DMS153 (cell line): ENCODE results near the gene NTN5.
"Not testable (repeated sequence)": the region's sequence is repeated elsewhere in the genome, so short reads cannot be mapped to it uniquely, and the experiment has no call there.

Experiments
- DNase-seq: peaks from one replicate; lab custom pipeline; 2025; lab: John Stamatoyannopoulos, UW

Gene NTN5

DNA sequence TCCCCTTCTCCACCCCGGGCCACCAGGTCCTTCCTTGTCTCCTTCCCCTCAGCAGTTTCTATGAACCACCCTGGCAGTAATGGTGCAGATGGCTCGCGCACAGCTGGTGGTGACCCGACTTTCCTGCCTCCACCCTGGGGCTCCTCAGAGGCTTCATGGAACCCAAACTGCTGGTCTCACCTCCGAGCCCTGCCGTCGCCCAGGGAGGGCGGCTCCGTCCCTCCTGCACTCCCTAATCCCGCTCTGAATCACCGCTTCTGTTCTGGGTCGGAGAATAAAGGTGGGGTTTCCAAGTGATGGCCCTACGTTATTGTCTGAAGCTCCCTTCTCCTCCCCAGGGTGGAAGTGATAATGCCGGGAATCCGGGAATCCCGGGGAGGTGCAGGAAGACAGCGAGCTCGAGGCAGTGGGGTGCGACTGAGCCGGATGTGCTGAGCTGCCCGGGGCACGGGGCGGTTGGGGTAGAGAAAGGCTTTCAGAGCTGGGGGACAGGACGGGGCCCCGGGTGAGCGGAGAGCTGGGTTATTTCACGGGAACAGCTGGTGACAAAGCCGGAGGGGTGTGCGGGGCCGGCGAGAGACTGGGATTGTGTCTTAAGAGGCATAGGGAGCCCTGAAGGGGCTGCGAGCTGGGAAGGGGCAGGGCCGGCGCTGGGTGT lies 23.7 kb upstream of the NTN5 start:
- DNase-seq: no peak

DNA sequence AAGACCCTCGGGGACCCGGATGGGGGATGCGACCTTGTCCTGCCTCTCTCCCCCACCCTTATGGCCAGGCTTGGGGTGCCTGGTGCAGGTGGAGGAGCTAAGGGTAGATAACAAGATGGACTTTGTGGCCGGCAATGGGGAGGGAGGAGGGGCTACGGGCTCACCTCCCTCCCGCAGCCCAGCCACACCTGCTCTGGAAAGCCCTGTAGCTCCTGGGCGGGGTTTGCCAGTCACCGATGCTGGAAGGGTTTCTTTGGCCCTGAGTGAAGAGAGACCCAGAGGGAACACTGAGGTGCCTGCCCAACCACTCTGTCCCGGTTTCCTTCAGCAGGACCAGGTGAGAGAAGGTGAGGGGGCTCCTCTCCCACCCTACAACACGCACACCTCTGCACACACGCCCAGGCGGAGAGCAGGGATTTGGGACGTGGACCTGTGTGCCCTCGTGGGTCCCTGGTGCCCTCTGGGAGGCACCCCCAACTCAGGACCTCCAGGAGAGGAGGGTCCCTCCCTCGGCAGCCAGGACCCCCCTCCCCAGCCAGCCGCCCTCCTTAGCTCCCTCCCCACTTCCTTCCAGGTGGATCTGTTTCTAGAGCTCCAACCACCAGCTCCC lies 23.0 kb upstream of the NTN5 start, which contains the start of gene FUT2:
TSS of gene FUT2 (plus strand) at position 229 of the 610 bp plus-strand sequence. CDS start 6,986 bp downstream, outside the sequence.
- peak; percentile 62 for DNase-seq

DNA sequence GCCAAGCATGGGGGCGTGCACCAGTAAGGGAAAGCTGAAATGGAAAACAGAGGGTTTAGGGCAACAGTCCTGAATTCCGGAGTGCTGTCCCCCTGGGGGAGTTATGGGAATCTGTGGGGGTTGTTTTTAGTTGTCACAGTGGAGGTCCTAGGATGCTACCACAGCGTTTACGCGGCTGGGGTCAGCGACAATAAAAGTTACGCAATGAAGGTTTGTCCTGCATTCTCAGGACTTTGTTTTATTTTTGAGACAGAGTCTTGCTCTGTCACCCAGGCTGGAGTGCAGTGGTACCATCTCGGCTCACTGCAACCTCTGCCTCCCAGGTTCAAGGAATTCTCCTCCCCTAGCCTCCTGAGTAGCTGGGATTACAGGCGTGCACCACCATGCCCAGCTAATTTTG lies 20.8 kb upstream of the NTN5 start:
- not testable (repeated sequence) for DNase-seq

DNA sequence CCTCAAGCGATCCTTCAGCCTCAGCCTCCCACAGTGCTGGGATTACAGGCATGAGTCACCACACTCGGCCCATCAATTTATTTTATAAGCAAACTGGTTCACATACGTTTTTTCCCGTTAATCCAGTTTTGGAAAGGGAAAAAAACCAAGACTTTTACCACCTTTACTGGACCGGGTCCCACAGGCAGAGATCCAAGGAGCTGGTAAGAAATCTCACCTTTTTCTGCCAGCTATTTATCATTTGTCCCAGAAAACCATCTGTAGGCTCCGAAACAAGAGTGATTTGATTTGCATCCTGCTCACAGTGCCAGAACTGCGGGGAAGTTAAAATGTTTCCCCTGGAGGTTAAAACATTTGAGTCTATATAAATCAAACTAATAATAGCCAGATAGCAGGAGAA lies 16.6 kb upstream of the NTN5 start:
- DNase-seq: no peak

DNA sequence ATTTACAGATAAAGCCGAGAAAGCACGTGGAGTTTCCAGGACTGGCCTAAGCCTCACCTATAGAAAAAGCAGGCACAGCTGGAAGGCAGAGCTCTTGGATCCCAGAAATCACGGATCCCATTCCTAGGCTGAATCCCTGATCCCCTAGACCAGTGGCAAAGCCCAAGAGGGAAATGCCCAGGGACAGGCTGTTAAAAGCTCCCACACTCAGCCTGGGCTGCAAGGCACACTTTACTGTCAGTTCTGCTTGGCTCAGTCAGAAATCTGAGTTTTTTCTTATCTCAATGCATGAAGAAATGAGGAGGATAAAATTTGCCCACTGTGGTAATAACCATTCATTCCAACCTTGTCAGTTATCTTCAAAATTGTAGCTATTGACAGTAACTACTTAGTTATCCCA lies 15.0 kb upstream of the NTN5 start:
- no peak for DNase-seq

DNA sequence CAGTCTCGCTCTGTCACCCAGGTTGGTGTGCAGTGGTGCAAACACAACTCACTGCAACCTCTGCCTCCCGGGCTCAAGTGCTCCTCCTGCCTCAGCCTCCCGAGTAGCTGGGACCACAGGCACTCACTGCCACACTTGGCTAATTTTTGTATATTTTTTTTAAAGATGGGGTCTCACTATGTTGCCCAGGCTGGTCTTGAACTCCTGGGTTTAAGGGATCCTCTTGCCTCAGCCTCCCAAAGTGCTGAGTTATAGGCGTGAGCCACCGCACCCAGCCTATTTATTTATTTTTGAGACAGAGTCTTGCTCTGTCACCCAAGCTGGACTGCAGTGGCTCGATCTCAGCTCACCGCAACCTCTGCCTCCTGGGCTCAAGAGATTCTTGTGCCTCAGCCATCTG lies 13.8 kb upstream of the NTN5 start:
- DNase-seq: not testable (repeated sequence)

DNA sequence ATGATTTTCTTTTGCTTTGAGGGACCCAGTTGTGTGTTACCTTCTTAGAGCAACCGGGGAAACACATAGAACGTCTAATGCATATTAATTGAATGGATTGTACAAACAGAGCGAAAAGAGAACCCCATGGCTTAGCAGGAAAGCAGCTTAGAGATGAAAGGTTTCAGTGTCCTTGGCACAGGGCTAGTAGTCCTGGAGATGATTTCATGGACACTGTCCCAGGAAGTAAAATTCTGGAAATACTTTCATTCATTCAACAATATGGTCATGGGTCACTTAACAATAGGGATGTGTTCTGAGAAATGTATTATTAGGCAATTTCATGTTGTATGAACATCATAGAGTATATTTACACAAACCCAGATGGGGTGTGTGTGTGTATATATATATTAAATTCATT lies 13.3 kb upstream of the NTN5 start:
- no peak for DNase-seq

DNA sequence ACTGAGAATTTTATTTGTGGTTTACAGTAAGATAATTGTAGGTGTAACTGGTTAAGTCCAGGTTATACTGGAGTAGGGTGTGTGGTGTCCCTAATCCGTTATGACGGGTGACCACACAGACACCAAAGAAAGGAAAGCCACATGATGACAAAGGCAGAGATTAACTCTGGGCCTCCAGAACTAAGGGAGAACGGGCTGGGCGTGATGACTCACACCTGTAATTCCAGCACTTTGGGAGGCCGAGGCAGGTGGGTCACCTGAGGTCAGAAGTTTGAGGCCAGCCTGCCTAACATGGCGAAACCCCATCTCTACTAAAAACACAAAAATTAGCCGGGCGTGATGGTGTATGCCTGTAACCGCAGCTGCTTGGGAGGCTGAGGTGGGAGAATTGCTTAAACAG lies 12.8 kb upstream of the NTN5 start:
- DNase-seq: no peak

DNA sequence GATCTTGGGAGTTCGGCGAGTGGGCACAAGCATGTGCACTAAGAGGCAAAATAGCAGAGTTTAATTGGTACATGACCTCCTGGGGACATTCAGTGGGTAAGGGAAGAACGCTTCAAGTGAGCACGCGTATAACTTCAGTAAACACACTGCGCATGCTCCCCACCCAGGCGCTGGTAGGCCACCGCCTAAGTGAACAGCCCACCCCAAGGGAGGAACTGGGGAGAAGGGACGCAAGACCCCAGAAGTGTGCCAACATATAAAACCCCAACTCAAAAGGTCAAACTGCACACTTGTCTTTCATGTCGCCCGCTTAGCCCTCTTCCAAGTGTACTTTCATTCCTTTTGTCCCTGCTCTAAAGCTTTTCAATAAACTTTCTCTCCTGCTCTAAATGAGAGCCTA lies 10.5 kb upstream of the NTN5 start:
- peak; percentile 59 for DNase-seq

DNA sequence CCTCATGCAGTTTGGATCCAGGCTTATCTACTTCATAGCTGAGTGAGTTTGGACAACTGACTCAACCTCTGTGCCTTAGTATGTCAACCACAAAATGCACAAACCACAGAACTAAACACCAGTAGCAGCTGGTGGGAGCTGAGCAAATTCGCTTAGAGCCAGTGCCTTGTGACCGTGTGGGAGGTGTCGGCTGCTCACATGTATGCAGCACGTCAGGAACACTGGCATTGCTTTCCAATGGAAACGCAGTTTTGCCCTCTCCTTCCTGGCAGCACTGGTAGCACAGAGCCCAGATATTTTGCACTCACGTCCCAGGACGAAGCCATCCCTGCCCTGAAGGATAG lies 8.3 kb upstream of the NTN5 start:
- no peak for DNase-seq

DNA sequence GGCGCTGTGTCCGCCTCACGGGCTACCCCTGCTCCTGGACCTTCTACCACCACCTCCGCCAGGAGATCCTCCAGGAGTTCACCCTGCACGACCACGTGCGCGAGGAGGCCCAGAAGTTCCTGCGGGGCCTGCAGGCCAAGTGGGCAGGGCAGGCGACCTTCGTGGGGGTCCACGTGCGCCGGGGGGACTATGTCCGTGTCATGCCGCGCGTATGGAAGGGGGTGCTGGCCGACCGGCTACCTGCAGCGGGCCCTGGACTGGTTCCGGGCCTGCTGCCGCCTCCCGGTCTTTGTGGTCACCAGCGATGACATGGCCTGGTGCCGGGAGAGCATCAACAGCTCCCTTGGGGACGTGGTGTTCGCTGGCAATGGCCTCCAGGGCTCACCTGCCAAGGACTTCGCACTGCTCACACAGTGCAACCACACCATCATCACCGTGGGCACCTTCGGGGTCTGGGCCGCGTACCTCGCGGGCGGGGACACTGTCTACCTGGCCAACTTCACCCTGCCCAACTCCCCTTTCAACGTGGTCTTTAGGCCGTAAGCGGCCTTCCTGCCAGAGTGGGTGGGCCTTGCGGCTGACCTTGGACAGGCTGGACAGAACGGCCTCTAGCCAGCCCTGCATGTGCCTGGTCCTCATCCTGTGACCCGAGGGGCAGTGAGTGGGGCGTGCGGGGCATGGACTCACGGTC lies 7.8 kb upstream of the NTN5 start:
- DNase-seq: no peak

DNA sequence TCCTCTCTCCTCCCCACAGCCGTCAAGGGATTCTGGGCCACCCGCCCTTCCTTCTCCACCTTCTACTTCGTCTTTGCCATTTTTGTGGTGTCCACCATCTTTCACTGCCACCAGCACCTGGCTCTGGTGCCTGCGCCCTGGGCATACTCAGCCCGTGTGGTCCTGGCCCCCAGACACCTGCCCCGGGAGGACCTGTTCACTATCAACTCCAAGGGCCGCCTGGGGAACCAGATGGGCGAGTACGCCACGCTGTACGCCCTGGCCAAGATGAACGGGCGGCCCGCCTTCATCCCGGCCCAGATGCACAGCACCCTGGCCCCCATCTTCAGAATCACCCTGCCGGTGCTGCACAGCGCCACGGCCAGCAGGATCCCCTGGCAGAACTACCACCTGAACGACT lies 7.2 kb upstream of the NTN5 start:
- not testable (repeated sequence) for DNase-seq

DNA sequence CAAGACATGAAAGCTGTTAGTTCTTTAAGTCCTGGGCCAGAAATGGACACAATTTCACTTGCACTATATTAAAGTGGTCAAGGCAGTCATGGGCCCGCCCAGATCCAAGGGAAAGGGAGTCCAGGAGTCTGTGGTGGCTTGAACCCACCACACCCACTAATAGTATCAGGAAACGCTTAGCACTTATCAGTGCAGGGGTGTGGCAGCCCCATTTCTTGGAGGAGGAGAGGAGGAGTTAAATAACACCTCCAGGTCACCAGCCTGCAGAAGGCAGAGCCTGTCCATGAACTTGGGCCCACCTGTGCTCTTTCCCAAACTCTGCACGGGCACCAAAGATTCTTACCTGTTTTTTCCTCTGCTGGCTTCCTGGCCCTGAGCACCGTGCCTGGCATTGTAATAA lies 5.4 kb upstream of the NTN5 start:
- no peak for DNase-seq

DNA sequence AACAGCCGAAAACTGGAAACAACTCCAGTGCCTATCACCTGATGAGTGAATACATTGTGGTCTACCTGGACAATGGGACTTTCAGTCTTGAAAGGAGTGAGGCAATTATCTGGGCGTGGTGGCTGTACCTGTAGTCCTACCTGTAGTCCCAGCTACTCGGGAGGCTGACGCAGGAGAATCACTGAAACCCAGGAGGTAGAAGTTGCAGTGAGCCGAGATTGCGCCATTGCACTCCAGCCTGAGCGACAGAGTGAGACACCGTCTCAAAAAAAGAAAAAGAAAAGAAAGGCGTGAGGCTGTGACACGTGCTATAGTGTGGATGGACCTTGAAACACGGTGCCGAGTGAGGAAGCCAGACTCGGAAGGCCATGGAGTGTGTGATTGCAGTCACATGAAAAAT lies 4.1 kb upstream of the NTN5 start:
- no peak for DNase-seq

DNA sequence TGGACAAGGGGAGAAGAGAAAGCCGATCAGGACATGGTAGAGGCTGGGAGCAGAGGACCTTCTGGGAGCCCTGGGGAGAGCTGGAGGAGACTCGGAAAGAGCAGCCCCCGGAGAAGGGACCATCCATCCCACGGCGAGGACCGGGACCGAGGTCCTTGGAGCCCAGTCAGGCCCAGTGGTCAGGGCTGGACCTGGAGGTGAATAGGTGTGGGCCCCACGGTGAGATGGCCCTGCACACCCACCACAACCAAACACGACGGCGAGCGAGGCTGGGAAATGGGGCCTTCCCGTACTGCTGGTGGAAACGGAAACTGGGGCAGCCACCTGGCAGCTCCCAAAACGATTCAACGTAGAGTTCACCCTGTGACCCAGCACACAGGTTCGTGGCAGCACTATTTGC lies 3.7 kb upstream of the NTN5 start:
- no peak for DNase-seq

DNA sequence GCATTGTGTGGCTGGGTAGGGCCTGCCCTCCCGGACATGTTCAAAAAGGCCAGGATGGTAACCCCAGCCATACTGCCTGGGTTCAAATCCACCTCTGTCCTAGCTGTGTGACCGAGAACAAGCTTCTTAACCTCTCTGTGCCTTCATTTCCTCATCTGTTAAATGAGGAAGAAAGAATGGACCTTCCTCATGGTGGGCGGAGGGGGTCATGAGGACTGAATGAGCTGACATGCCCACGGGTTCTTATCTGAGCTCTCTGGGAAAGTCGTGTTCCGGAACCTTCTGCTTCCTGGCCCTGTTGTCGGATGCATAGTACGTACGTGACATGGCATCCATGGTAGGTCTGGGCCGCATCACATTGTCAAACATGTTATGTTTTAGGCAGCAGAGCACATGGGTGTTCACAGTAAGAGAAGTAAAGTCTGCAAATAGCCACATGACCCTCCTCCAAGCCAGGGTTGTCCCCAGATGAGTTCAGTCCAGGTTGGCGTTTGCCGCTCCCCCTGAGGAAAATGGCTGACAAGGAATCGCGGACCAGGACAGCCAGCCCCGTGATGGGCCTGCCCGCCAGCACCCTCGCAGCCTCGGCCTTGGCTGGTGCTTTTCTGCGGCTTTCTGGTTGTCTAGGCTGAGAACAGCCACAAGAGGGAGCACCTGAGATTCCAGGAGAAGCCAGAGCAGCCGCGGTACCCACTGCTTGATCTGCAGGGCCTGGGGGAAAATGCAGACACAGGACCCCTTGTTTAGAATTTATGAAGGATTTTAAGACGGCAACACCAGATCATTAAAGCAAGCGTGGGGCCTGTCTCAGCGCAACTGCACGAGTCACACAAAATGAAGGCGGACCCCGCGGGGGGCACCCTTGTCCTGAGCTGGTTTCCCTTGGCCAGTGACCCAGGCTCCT lies 2.4 kb upstream of the NTN5 start:
- peak; percentile 63 for DNase-seq

DNA sequence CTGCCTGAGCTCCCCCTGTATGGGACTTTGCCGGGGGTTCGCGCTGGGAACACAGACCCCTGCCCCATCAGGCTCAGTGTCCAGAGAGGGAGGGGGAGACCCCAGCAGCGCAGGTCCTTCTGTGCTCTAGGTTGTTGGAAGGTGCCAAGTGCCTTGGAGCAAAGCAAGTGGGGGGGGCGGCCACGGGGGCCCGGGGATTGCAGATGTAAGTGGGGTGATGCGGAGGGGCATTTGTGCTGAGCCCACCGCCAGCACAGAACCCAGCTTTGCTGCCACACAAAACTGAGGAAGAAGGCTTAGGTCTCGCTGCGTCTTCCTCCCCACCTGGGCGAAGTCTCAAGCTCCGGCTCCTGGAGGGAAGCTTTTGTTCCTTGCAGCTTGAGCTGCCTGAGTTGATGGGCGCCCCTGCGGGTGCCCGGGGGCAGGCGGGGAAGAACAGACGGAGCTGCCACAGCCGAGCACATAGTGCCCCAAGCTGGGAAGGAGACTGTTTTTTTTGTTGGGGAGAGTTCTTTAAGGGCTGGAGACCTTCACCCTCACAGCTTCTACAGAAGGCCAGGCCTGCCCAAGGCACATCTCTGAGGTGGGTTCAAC lies 1.5 kb upstream of the NTN5 start:
- DNase-seq: no peak

DNA sequence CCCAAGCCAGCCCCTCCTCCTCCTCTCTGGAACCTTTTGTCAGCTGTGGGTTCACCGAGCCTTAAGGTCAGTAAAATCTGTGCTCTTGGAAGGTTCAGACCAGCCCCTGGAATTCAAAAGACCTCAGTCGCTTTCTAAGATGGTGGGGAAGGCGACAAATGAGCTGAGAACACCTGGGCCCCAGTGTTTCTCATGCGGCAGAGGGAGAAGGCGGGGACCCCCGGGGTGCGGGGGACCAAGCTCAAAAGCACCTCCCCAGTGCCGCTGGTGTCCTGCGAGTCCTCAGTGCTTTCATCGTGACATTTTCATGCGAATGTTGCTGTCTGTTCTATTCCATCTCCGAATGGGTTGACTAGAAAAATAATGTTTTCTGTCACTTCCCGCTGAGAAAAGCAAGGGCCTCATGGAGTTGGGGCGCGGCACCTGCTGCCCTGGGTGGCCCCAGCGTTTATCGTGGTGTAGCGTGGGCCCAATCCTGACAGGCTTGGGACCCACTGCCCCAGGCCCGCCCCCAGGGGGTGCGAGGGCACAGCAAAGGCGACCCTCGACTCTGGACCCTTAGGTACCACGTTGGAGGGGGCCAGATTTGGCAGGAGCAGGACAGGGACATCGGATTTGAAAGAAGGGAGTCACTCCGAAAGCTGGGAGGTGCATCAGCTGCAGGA lies 751 bp upstream of the NTN5 start:
- no peak for DNase-seq

DNA sequence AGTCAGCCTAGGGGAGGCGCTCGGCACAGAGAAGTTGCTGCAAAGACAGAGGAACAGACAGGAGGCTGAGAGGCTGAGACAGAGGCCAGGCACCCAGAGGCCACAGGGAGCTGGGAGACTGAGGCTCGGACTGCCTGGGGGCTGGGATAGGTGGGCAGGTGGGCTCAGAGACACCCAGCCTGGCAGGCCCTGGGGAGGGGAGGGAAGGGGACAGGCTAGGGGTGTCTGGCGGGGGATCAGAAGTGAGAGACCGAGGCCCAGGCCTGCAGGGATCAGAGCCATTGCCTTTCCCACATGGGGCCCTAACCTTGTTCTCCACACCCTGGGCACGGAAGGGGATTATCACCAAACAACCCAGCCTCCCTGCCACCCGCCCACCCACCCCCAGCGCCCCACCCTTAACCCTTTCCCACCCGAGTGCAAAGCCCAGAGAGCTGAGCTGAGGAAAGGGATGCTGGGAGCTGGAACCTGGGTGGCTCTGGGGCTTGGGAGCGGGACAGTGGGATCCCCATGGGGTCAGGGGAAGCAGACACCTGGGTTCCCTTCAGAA lies 1.3 kb downstream of the NTN5 start:
- no peak for DNase-seq

DNA sequence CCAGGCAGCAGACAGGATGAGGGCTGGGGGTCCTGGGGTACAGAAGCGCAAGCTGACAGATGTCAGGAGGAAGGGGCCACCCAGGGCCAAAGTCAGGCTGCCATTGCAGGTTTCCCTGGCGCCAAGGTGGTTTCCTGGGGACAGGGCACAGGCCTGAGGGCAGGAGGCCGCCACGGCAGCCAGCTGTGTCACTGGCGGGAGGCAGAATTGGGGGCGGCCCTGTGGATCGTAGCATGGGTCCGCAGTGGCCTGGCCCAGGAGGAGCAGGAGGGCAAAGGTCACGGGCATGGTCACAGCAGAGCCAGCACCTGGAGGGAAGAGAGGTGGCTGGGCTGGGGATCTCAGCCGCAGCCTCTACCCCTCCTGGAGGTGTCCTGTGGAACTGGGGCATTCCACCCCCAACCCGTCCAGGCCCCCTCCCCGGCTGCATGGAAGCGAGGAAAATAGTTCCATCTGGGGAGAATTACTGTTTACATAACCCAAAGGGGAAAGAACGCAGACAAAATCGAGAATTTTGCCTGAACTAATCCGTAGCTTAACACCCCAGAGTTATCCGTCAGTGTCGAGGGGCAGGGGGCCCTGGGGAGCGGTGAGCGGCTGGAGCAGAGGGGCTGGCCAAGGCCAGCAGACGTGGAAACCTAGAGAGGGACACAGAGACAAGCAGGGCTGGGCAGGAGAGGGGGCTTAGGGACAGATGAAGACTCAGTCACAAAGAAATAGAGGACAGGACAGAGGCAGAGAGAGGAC lies 1.9 kb downstream of the NTN5 start:
- DNase-seq: no peak
